A549 (cell line): ENCODE measurements around the gene PPM1H. TPM values are rescaled to one million over a fixed set of nuclear protein-coding genes. Genes with fewer than 3 reads are reported as not detected.

Source experiments
- BCL3 ChIP-seq: fragments of >200 bp; sonication (Bioruptor Twin); formaldehyde crosslinking; IDR thresholded peaks from 3 replicates; pipeline ENCODE4 v1.6.1; 2016
- BHLHE40 ChIP-seq: IDR thresholded peaks from 2 replicates; pipeline ENCODE4 v1.6.1; 2012; ENCODE audit warnings: low read depth, low read length, inconsistent platforms
- CBX2 ChIP-seq: fragments of 200-600 bp; sonication (generic); IDR thresholded peaks from 2 replicates; pipeline ENCODE4 v1.6.1; 2016; ENCODE audit warnings: low read depth, mild to moderate bottlenecking, borderline replicate concordance
- CBX8 ChIP-seq: fragments of 200-600 bp; sonication (generic); IDR thresholded peaks from 2 replicates; pipeline ENCODE4 v1.6.1; 2016
- CHD2 ChIP-seq: fragments of 150-350 bp; IDR thresholded peaks from 2 replicates; pipeline ENCODE4 v1.6.1; 2014; ENCODE audit warnings: low read length; ENCODE audit not compliant: partially characterized antibody
- CHD4 ChIP-seq: fragments of 200-600 bp; sonication (generic); IDR thresholded peaks from 2 replicates; pipeline ENCODE4 v1.6.1; 2016; ENCODE audit warnings: antibody characterized with exemption, mild to moderate bottlenecking, borderline replicate concordance
- E2F6 ChIP-seq: IDR thresholded peaks from 2 replicates; pipeline ENCODE4 v1.6.1; 2012; ENCODE audit warnings: low read depth, borderline replicate concordance
- EHF ChIP-seq: fragments of 250-450 bp; sonication (Bioruptor Pico); IDR thresholded peaks from 2 replicates; pipeline ENCODE4 v1.5.0; 2020; ENCODE audit warnings: mild to moderate bottlenecking
- EHMT2 ChIP-seq: fragments of 200-600 bp; sonication (generic); IDR thresholded peaks from 2 replicates; pipeline ENCODE4 v1.6.1; 2016; ENCODE audit warnings: antibody characterized with exemption, low read depth, mild to moderate bottlenecking, moderate library complexity
- EP300 ChIP-seq, 2 experiments: fragments of >200 bp; sonication (Bioruptor Twin); formaldehyde crosslinking; IDR thresholded peaks; 2 replicates in 1 of 2; 3 replicates in 1 of 2; pipeline ENCODE4 v1.6.1; 2016 to 2017
- FOSB ChIP-seq: fragments of 250-450 bp; sonication (Bioruptor Pico); IDR thresholded peaks from 2 replicates; pipeline ENCODE4 v1.5.0; 2020; ENCODE audit warnings: mild to moderate bottlenecking, moderate library complexity
- FOSL2 ChIP-seq, 2 experiments: fragments of 450-650 bp in 1 of 2; fragments of >200 bp in 1 of 2; sonication (Bioruptor Twin) in 1 of 2; formaldehyde crosslinking; IDR thresholded peaks; 2 replicates each; pipeline versions ENCODE4 v1.5.0 to v1.6.1; 2016 to 2020; ENCODE audit warnings: mild to moderate bottlenecking in 1 of 2, moderate library complexity in 1 of 2
- FOXS1 ChIP-seq: fragments of 250-450 bp; sonication (Bioruptor Pico); IDR thresholded peaks from 2 replicates; pipeline ENCODE4 v1.5.0; 2020; ENCODE audit warnings: mild to moderate bottlenecking, moderate library complexity
- HEYL ChIP-seq: fragments of 250-450 bp; sonication (Bioruptor Pico); IDR thresholded peaks from 2 replicates; pipeline ENCODE4 v1.8.0; 2021; ENCODE audit warnings: mild to moderate bottlenecking, moderate library complexity
- HOXA7 ChIP-seq: fragments of 250-450 bp; sonication (Bioruptor Pico); IDR thresholded peaks from 2 replicates; pipeline ENCODE4 v1.5.0; 2020; ENCODE audit warnings: mild to moderate bottlenecking, moderate library complexity
- HOXB5 ChIP-seq: fragments of 250-450 bp; sonication (Bioruptor Pico); IDR thresholded peaks from 2 replicates; pipeline ENCODE4 v1.5.0; 2020; ENCODE audit warnings: mild to moderate bottlenecking, moderate library complexity
- JUN ChIP-seq, 2 experiments: fragments of >200 bp; sonication (Bioruptor Twin); formaldehyde crosslinking; IDR thresholded peaks; 2 replicates in 1 of 2; 3 replicates in 1 of 2; pipeline ENCODE4 v1.6.1; 2016 to 2017
- JUNB ChIP-seq: fragments of >200 bp; sonication (Bioruptor Twin); formaldehyde crosslinking; IDR thresholded peaks from 2 replicates; pipeline ENCODE4 v1.6.1; 2016
- KDM1A ChIP-seq: fragments of 200-600 bp; sonication (generic); IDR thresholded peaks from 2 replicates; pipeline ENCODE4 v1.6.1; 2016; ENCODE audit warnings: low read depth, mild to moderate bottlenecking
- MAZ ChIP-seq: fragments of 150-350 bp; IDR thresholded peaks from 2 replicates; pipeline ENCODE4 v1.6.1; 2014; ENCODE audit warnings: antibody characterized with exemption, low read depth, low read length, borderline replicate concordance
- NR3C1 ChIP-seq: fragments of >200 bp; sonication (Bioruptor Twin); formaldehyde crosslinking; IDR thresholded peaks from 3 replicates; pipeline ENCODE4 v1.6.1; 2017
- PBX3 ChIP-seq: IDR thresholded peaks from 2 replicates; pipeline ENCODE4 v1.6.1; 2012
- PHF8 ChIP-seq: fragments of 200-600 bp; sonication (generic); IDR thresholded peaks from 2 replicates; pipeline ENCODE4 v1.6.1; 2016; ENCODE audit warnings: low read depth, mild to moderate bottlenecking, antibody characterized with exemption, moderate library complexity, borderline replicate concordance
- POLR2A ChIP-seq: IDR thresholded peaks from 2 replicates; pipeline ENCODE4 v1.6.1; 2012; ENCODE audit warnings: mild to moderate bottlenecking, low read length
- POLR2AphosphoS2 ChIP-seq: conservative IDR thresholded peaks from 2 replicates; pipeline ENCODE4 v1.6.1; 2012; ENCODE audit warnings: low read length, improper control_type of control experiment, inconsistent platforms
- RAD21 ChIP-seq, 2 experiments: fragments of >200 bp in 1 of 2; sonication (Bioruptor Twin) in 1 of 2; formaldehyde crosslinking in 1 of 2; IDR thresholded peaks in 1 of 2; conservative IDR thresholded peaks in 1 of 2; 2 replicates in 1 of 2; 3 replicates in 1 of 2; pipeline ENCODE4 v1.6.1; 2012 to 2018; ENCODE audit warnings: inconsistent platforms in 1 of 2
- RARB ChIP-seq: fragments of 250-450 bp; sonication (Bioruptor Pico); IDR thresholded peaks from 2 replicates; pipeline ENCODE4 v1.8.0; 2021; ENCODE audit warnings: mild to moderate bottlenecking, moderate library complexity
- SMC3 ChIP-seq: fragments of >200 bp; sonication (Bioruptor Twin); formaldehyde crosslinking; IDR thresholded peaks from 3 replicates; pipeline ENCODE4 v1.6.1; 2018; ENCODE audit warnings: inconsistent platforms
- TP53 ChIP-seq: fragments of 250-450 bp; sonication (Bioruptor Pico); IDR thresholded peaks from 2 replicates; pipeline ENCODE4 v1.5.0; 2021; ENCODE audit warnings: mild to moderate bottlenecking, moderate library complexity
- USF2 ChIP-seq: fragments of 450-650 bp; IDR thresholded peaks from 2 replicates; pipeline ENCODE4 v1.6.1; 2014; ENCODE audit warnings: antibody characterized with exemption
- ZFP36 ChIP-seq: fragments of 450-650 bp; IDR thresholded peaks from 2 replicates; pipeline ENCODE4 v1.6.1; 2014; ENCODE audit warnings: borderline replicate concordance; ENCODE audit not compliant: partially characterized antibody
- ZNF302 ChIP-seq: fragments of 250-450 bp; sonication (Bioruptor Pico); IDR thresholded peaks from 2 replicates; pipeline ENCODE4 v1.9.0; 2021; ENCODE audit warnings: inconsistent platforms, mild to moderate bottlenecking, moderate library complexity
- ZSCAN20 ChIP-seq: fragments of 250-450 bp; sonication (Bioruptor Pico); IDR thresholded peaks from 2 replicates; pipeline ENCODE4 v1.8.0; 2022; ENCODE audit warnings: mild to moderate bottlenecking, moderate library complexity
- polyA plus RNA-seq, 4 experiments: library from polyadenylated mRNA; depleted of rRNA in 3 of 4; stranded (reverse); fragments of >200 nt; fragmentation: RNase III in 1 of 4; extraction: RNeasy Plus Mini Kit Qiagen cat#74134 plus additional on column Dnase treatment in 1 of 4; gene quantifications; 2 replicates in 3 of 4; 3 replicates in 1 of 4; pipeline ENCODE4 v1.2.3, GENCODE V29; 2011 to 2017
- TF ChIP-seq, protein P1 (sequence below): fragments of >200 bp; sonication (Bioruptor Twin); formaldehyde crosslinking; IDR thresholded peaks from 3 replicates; pipeline ENCODE4 v1.5.1; 2016
- TF ChIP-seq, protein P2 (sequence below): fragments of 250-450 bp; sonication (Bioruptor Pico); IDR thresholded peaks from 2 replicates; pipeline ENCODE4 v1.5.0; 2021; ENCODE audit warnings: mild to moderate bottlenecking, moderate library complexity, borderline replicate concordance
- TF ChIP-seq, protein P3 (sequence below): fragments of 250-450 bp; sonication (Bioruptor Pico); IDR thresholded peaks from 2 replicates; pipeline ENCODE4 v1.5.0; 2020; ENCODE audit warnings: low read depth, mild to moderate bottlenecking, moderate library complexity

PPM1H gene
- polyA plus RNA-seq, 2 of the 4 experiments (the other 2 are of a cell fraction) = 7.8 TPM

DNA sequence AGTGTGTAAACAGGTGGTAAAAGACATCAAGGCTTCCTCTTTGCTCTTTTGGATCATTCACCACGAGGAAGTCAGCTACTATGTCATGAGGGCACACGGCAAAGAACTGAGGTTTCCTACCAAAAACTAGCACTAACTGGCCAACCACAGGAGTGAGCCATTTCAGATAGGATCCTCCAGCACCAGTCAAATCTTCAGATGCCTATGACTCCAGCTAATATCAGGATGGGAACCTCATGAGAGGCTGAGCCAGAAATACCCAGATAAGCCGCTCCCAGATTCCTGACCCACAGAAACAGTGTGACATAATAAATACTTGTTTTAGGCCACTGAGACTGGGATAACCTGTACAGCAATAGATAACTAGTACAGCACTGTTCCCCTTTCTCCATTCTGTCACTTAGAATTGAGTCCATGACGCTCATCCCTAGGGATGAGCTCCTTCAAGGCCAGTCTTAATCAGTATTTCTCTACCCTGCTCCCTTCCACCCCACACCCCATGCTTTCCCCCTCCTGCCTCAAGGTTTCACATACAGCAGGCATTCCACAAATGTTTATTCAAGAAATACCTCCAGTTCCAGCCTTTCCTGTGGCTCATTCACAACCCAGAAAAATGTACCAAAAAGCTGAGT, 68.4 kb downstream of the PPM1H start (continued):
- TF ChIP-seq, protein P1, sequence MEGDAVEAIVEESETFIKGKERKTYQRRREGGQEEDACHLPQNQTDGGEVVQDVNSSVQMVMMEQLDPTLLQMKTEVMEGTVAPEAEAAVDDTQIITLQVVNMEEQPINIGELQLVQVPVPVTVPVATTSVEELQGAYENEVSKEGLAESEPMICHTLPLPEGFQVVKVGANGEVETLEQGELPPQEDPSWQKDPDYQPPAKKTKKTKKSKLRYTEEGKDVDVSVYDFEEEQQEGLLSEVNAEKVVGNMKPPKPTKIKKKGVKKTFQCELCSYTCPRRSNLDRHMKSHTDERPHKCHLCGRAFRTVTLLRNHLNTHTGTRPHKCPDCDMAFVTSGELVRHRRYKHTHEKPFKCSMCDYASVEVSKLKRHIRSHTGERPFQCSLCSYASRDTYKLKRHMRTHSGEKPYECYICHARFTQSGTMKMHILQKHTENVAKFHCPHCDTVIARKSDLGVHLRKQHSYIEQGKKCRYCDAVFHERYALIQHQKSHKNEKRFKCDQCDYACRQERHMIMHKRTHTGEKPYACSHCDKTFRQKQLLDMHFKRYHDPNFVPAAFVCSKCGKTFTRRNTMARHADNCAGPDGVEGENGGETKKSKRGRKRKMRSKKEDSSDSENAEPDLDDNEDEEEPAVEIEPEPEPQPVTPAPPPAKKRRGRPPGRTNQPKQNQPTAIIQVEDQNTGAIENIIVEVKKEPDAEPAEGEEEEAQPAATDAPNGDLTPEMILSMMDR = no peak
- TF ChIP-seq MAZ = no peak
- TF ChIP-seq POLR2A = no peak
- TF ChIP-seq RARB (CRISPR knock-in tag) = no peak
- TF ChIP-seq, protein P2, sequence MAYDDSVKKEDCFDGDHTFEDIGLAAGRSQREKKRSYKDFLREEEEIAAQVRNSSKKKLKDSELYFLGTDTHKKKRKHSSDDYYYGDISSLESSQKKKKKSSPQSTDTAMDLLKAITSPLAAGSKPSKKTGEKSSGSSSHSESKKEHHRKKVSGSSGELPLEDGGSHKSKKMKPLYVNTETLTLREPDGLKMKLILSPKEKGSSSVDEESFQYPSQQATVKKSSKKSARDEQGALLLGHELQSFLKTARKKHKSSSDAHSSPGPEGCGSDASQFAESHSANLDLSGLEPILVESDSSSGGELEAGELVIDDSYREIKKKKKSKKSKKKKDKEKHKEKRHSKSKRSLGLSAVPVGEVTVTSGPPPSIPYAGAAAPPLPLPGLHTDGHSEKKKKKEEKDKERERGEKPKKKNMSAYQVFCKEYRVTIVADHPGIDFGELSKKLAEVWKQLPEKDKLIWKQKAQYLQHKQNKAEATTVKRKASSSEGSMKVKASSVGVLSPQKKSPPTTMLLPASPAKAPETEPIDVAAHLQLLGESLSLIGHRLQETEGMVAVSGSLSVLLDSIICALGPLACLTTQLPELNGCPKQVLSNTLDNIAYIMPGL = no peak
- TF ChIP-seq BCL3 = no peak
- no peak for TF ChIP-seq JUNB
- TF ChIP-seq KDM1A = no peak
- no peak for TF ChIP-seq HOXB5
- TF ChIP-seq PBX3 = no peak
- TF ChIP-seq ZFP36 = no peak
- TF ChIP-seq HEYL (CRISPR knock-in tag) = no peak
- TF ChIP-seq POLR2AphosphoS2 = no peak
- TF ChIP-seq JUN (IDR thresholded peaks at IDR 0.05) = no peak
- no peak for TF ChIP-seq FOSB (CRISPR knock-in tag)
- TF ChIP-seq RAD21 (conservative IDR thresholded peaks at IDR 0.05 in 1 of 2, IDR thresholded peaks at IDR 0.05 in 1 of 2) = 0 out of 5 replicates have a peak, but pooled peaks have one; percentile 11 to 17
- no peak for TF ChIP-seq NR3C1
- TF ChIP-seq CBX2 = no peak
- TF ChIP-seq, protein P3, sequence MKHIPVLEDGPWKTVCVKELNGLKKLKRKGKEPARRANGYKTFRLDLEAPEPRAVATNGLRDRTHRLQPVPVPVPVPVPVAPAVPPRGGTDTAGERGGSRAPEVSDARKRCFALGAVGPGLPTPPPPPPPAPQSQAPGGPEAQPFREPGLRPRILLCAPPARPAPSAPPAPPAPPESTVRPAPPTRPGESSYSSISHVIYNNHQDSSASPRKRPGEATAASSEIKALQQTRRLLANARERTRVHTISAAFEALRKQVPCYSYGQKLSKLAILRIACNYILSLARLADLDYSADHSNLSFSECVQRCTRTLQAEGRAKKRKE (CRISPR knock-in tag) = no peak
- no peak for TF ChIP-seq EHMT2
- 0 out of 2 replicates have a peak, but pooled peaks have one; percentile 61 for TF ChIP-seq ZNF302 (CRISPR knock-in tag)
- TF ChIP-seq CBX8 = no peak
- no peak for TF ChIP-seq CHD4
- no peak for TF ChIP-seq SMC3
- no peak; a peak in 1 of 5 replicates for TF ChIP-seq EP300 (IDR thresholded peaks at IDR 0.05)
- TF ChIP-seq HOXA7 = no peak
- no peak for TF ChIP-seq FOXS1
- TF ChIP-seq PHF8 = no peak
- no peak for TF ChIP-seq ZSCAN20 (CRISPR knock-in tag)
- no peak for TF ChIP-seq FOSL2 (IDR thresholded peaks at IDR 0.05)
- 0 out of 2 replicates have a peak, but pooled peaks have one; percentile 2 for TF ChIP-seq FOSL2 (CRISPR knock-in tag; IDR thresholded peaks at IDR 0.05)
- TF ChIP-seq BHLHE40 = no peak
- no peak for TF ChIP-seq TP53 (CRISPR knock-in tag)
- no peak for TF ChIP-seq USF2
- TF ChIP-seq E2F6 = peak; percentile 76; the same call in 1 of the 2 replicates
- no peak for TF ChIP-seq CHD2
- no peak for TF ChIP-seq EHF (CRISPR knock-in tag)
